Smooth muscle cell (in vitro differentiated cells): Measurements from ENCODE around the gene TXNL4A. TPM values are rescaled to one million over a fixed set of nuclear protein-coding genes. Genes with fewer than 3 reads are reported as not detected.

Experiments used
- DNase-seq: peaks from one replicate; lab custom pipeline; 2025; ENCODE audit not compliant: unreplicated experiment; lab: John Stamatoyannopoulos, UW
- H2AFZ ChIP-seq: fragments of 200-600 bp; sonication (generic); 2 replicates; pipeline ENCODE4 v1.6.0; 2016; ENCODE audit warnings: antibody characterized with exemption, low read depth, mild to moderate bottlenecking
- H3F3A ChIP-seq: fragments of 200-600 bp; sonication (generic); 2 replicates; pipeline ENCODE4 v1.6.0; 2017; ENCODE audit warnings: antibody characterized with exemption, low read depth
- H3K27ac ChIP-seq: fragments of 200-600 bp; sonication (generic); 2 replicates; pipeline ENCODE4 v1.5.1; 2016; ENCODE audit warnings: low read depth, mild to moderate bottlenecking
- H3K27me3 ChIP-seq: fragments of 200-600 bp; sonication (generic); 2 replicates; pipeline ENCODE4 v1.6.1; 2016; ENCODE audit warnings: low read depth, mild to moderate bottlenecking
- H3K36me3 ChIP-seq: fragments of 200-600 bp; sonication (generic); 2 replicates; pipeline ENCODE4 v1.5.1; 2016; ENCODE audit warnings: low read depth
- H3K4me1 ChIP-seq: fragments of 200-600 bp; sonication (generic); 2 replicates; pipeline ENCODE4 v1.5.1; 2016; ENCODE audit warnings: low read depth
- H3K4me2 ChIP-seq: fragments of 200-600 bp; sonication (generic); 2 replicates; pipeline ENCODE4 v1.6.0; 2016; ENCODE audit warnings: mild to moderate bottlenecking
- H3K4me3 ChIP-seq: fragments of 200-600 bp; sonication (generic); 2 replicates; pipeline ENCODE4 v1.5.1; 2016; ENCODE audit warnings: mild to moderate bottlenecking
- H3K79me2 ChIP-seq: fragments of 200-600 bp; sonication (generic); 2 replicates; pipeline ENCODE4 v1.6.0; 2016; ENCODE audit warnings: low read depth, mild to moderate bottlenecking
- H3K9ac ChIP-seq: fragments of 200-600 bp; sonication (generic); 2 replicates; pipeline ENCODE4 v1.6.0; 2016; ENCODE audit warnings: low read depth
- H3K9me3 ChIP-seq: fragments of 200-600 bp; sonication (generic); replicated peaks from 2 replicates; pipeline ENCODE4 v1.5.1; 2016; ENCODE audit warnings: low read depth
- H4K20me1 ChIP-seq: fragments of 200-600 bp; sonication (generic); 2 replicates; pipeline ENCODE4 v1.6.0; 2016; ENCODE audit warnings: low read depth
- CTCF ChIP-seq: fragments of 200-600 bp; sonication (generic); IDR thresholded peaks from 2 replicates; pipeline ENCODE4 v1.5.1; 2017; ENCODE audit warnings: borderline replicate concordance, mild to moderate bottlenecking, antibody characterized with exemption; ENCODE audit not compliant: insufficient read depth, poor library complexity, severe bottlenecking
- WGBS: methylation state at CpG from one replicate; pipeline ENCODE4 v1.1.7; 2016; ENCODE audit warnings: low lambda C conversion rate; 5-methylcytosine and 5-hydroxymethylcytosine counted together
- polyA plus RNA-seq: library from polyadenylated mRNA; unstranded; fragments of >200 nt; fragmentation: Nextera tagmentation; extraction: Ambion mirVana; gene quantifications from 2 replicates; pipeline ENCODE4 v1.2.1, GENCODE V29; 2016
- total RNA-seq: library from RNA; depleted of rRNA; stranded (reverse); fragments of >200 nt; gene quantifications from 2 replicates; pipeline ENCODE4 v1.2.3, GENCODE V29; 2014

TXNL4A gene, protein sequence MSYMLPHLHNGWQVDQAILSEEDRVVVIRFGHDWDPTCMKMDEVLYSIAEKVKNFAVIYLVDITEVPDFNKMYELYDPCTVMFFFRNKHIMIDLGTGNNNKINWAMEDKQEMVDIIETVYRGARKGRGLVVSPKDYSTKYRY
- 61.1 and 62.2 TPM in 2 replicates for total RNA-seq
- polyA plus RNA-seq, result 243 and 254 TPM in 2 replicates

DNA sequence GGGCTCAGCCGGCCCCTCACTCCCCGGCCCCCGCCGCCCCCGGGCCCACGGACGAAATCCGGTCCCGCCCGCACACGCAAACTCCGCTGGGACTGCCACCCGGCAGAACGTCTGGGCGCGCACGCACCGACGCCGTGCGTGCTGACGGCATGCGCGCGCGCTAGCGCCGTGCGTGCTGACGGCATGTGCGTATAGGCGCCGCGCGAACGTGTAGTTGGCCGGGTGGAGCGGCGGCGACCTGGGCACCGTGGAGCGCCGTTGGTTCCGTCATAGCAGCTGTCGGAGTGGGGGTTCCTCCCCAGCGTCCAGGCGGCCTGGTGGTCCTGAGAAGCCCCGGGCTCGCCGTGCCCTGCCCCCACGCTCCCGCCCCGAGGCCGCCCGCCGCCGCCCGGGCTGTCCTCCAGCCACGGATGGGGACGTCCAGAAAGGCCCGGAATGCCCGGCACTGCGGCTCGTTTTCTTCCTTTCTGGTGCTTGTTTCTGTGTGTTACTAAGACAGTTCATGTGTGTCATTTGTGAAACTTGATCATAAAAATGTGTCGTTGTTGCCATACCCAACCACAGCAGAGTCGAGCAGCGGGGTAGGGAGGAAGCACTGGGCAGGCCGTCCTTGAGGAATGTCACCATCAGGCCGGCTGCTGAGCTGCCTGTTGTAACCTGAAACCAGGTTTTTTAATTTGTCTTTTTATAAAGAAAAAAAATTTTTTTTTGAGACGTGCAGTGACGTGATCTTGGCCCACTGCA, at the start of gene TXNL4A:
Gene TXNL4A (minus strand): TSS at position 113 of the 744 bp plus-strand sequence. CDS start 171 bp downstream, outside the sequence.
- no peaks in the 10 kb centered on the region for H3K9me3 ChIP-seq
- TF ChIP-seq CTCF, result no peak
- 1% methylated on average over 58 of the region's 71 CpGs for WGBS
- no peaks in the 10 kb centered on the region for H3K27me3 ChIP-seq
- H4K20me1 ChIP-seq, result peaks cover 41% of the 10 kb centered on the region
- peaks cover 46% of the 10 kb centered on the region for H3K79me2 ChIP-seq
- peak within 1 kb of the TSS; percentile 82 for H2AFZ ChIP-seq
- H3K4me1 ChIP-seq, result peaks cover 10% of the 10 kb centered on the region
- DNase-seq, result peak; percentile 60
- H3K27ac ChIP-seq, result peak within 1 kb of the TSS; percentile 82
- H3F3A ChIP-seq, result peaks cover 5% of the 10 kb centered on the region
- peak within 1 kb of the TSS; percentile 89 for H3K4me3 ChIP-seq
- H3K36me3 ChIP-seq, result no peaks in the 10 kb centered on the region
- H3K4me2 ChIP-seq, result peak within 1 kb of the TSS; percentile 96
- H3K9ac ChIP-seq, result peak within 1 kb of the TSS; percentile 81

DNA sequence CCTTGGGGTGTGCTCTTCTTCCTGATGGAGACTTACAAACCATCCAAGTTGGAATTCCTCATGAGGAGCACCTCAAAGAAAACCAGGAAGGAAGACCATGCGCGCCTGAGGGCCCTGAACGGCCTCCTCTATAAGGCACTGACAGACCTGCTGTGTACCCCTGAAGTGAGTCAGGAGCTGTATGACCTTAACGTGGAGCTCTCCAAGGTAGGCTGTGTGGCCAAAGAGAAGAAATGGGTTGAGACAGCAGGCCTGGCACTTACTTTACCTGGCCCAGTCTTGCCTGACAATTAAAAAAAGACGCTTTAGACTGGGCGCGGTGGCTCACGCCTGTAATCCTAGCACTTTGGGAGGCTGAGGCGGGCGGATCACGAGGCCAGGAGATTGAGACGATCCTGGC, 48.9 kb upstream of the TXNL4A start:
- TF ChIP-seq CTCF, result no peak
- H3K79me2 ChIP-seq, result peaks cover 35% of the 10 kb centered on the region
- WGBS, result 95% methylated on average over 12 of the region's 12 CpGs
- H3K4me1 ChIP-seq, result peaks cover 14% of the 10 kb centered on the region
- H3K9me3 ChIP-seq, result no peaks in the 10 kb centered on the region
- no peaks in the 10 kb centered on the region for H4K20me1 ChIP-seq
- H3K4me3 ChIP-seq, result no peak overlapping the region
- no peaks in the 10 kb centered on the region for H3F3A ChIP-seq
- DNase-seq, result no peak
- no peak overlapping the region for H3K4me2 ChIP-seq
- H3K27ac ChIP-seq, result no peak overlapping the region
- no peaks in the 10 kb centered on the region for H3K27me3 ChIP-seq
- no peak overlapping the region for H2AFZ ChIP-seq
- H3K9ac ChIP-seq, result no peak overlapping the region
- no peaks in the 10 kb centered on the region for H3K36me3 ChIP-seq

DNA sequence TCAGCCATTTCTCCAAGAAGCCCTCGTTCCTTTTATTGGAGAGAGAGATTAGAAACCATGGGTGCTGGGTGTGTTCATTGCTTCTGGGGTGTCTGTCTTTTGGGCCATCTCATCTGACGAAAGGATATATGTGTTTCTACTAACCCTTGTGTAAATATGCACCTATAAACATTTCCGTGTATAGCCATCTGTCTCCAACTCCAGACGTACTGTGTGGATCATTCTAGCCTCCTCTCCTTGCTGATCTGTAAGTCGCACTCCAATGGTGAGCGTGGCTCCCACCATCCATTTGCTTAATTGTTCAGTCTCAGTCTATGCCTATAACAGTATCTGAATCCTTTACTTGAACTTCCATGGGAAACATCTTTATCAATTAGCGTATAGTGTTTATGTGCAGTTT, 47.6 kb upstream of the TXNL4A start:
- no peak overlapping the region for H2AFZ ChIP-seq
- TF ChIP-seq CTCF, result no peak
- no peaks in the 10 kb centered on the region for H3K27me3 ChIP-seq
- DNase-seq, result no peak
- peaks cover 32% of the 10 kb centered on the region for H3K79me2 ChIP-seq
- H3F3A ChIP-seq, result no peaks in the 10 kb centered on the region
- H4K20me1 ChIP-seq, result no peaks in the 10 kb centered on the region
- H3K9ac ChIP-seq, result no peak overlapping the region
- no peaks in the 10 kb centered on the region for H3K36me3 ChIP-seq
- no peaks in the 10 kb centered on the region for H3K9me3 ChIP-seq
- peak overlapping the region; percentile 89 for H3K4me3 ChIP-seq
- 74% methylated on average over 7 of the region's 7 CpGs for WGBS
- no peak overlapping the region for H3K27ac ChIP-seq
- H3K4me2 ChIP-seq, result peak overlapping the region; percentile 98
- peaks cover 14% of the 10 kb centered on the region for H3K4me1 ChIP-seq
